Peyer's patch (tissue), 4 donors: ENCODE results near the gene CTBP2.

ENCODE experiments used
- POLR2A ChIP-seq, 2 donors: fragments of 450-650 bp; IDR thresholded peaks; one replicate each; pipeline ENCODE4 v1.5.1; 2017; ENCODE audit warnings: antibody characterized with exemption in 2 of 2, mild to moderate bottlenecking in 2 of 2, moderate library complexity in 2 of 2
- TF ChIP-seq, protein P1 (sequence below), 6 experiments: fragments of 450-650 bp in 4 of 6; fragments of 200-600 bp in 2 of 6; sonication (generic) in 1 of 6; IDR thresholded peaks; one replicate each; pipeline ENCODE4 v1.5.1; 2017 to 2019; ENCODE audit warnings: antibody characterized with exemption in 6 of 6, mild to moderate bottlenecking in 3 of 6, moderate library complexity in 1 of 6

DNA sequence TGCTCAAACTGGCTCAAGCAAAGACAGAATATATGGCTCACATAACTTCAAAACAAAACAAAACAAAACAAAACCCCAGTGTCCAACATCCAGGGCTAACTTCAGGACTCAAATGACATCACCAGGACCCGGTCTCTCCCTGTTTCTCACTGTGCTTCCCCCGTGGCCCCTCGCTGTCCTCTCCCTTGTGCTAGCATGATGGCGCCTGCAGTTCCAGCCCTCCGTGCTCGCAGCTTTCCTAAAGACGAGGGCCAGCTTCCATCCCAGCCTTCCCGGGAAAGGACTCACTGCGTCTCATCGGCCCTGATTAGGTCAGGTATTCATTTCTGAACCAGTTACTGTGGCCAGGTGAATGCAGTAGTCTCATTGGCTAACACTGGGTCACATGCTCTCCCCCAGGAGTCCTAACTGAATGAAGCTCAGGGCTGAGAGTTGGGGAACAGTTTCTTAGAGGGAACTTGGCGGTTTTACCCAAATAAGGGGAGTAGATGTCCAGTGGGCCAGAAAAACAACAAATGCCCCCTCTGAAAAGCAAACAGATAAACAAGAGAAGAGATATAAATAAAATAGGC, 33.0 kb upstream of the CTBP2 start:
- no peak for TF ChIP-seq POLR2A (IDR thresholded peaks at IDR 0.05)
- TF ChIP-seq, protein P1, sequence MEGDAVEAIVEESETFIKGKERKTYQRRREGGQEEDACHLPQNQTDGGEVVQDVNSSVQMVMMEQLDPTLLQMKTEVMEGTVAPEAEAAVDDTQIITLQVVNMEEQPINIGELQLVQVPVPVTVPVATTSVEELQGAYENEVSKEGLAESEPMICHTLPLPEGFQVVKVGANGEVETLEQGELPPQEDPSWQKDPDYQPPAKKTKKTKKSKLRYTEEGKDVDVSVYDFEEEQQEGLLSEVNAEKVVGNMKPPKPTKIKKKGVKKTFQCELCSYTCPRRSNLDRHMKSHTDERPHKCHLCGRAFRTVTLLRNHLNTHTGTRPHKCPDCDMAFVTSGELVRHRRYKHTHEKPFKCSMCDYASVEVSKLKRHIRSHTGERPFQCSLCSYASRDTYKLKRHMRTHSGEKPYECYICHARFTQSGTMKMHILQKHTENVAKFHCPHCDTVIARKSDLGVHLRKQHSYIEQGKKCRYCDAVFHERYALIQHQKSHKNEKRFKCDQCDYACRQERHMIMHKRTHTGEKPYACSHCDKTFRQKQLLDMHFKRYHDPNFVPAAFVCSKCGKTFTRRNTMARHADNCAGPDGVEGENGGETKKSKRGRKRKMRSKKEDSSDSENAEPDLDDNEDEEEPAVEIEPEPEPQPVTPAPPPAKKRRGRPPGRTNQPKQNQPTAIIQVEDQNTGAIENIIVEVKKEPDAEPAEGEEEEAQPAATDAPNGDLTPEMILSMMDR (IDR thresholded peaks at IDR 0.05), result no peak
